Transverse colon (tissue), 4 donors: ENCODE data around the gene BRSK2. TPM values are rescaled to one million over a fixed set of nuclear protein-coding genes. Genes with fewer than 3 reads are reported as not detected.
A peak's percentile ranks its signal among the peaks of the same experiment; 100 is the strongest.

Source experiments
- DNase-seq: peaks from one replicate; pipeline ENCODE4 v3.0.0-alpha.2; 2019
- H3K27ac ChIP-seq, 4 donors: fragments of 200-600 bp; sonication (generic); 2 replicates each; pipeline ENCODE4 v1.5.1; 2016 to 2018; ENCODE audit warnings: inconsistent platforms in 4 of 4
- H3K27me3 ChIP-seq: fragments of 200-600 bp; sonication (generic); 2 replicates; pipeline ENCODE4 v1.5.1; 2017; ENCODE audit warnings: inconsistent platforms
- H3K36me3 ChIP-seq, 4 donors: fragments of 200-600 bp; sonication (generic); 2 replicates each; pipeline ENCODE4 v1.5.1; 2017 to 2019; ENCODE audit warnings: inconsistent platforms in 4 of 4
- H3K4me1 ChIP-seq, 4 donors: fragments of 200-600 bp; sonication (generic); 2 replicates each; pipeline ENCODE4 v1.5.1; 2017 to 2020; ENCODE audit warnings: inconsistent platforms in 4 of 4
- H3K4me3 ChIP-seq, 4 donors: fragments of 200-600 bp; sonication (generic); 1 replicate in 1 of 4; 2 replicates in 3 of 4; pipeline versions ENCODE4 v1.5.1 to v1.6.1; 2017 to 2019; ENCODE audit warnings: inconsistent platforms in 4 of 4
- H3K9me3 ChIP-seq, 2 donors: fragments of 200-600 bp; sonication (generic); 2 replicates each; pipeline ENCODE4 v1.5.1; 2017 to 2019; ENCODE audit warnings: inconsistent platforms in 2 of 2
- EP300 ChIP-seq: sonication (generic); formaldehyde crosslinking; IDR thresholded peaks from one replicate; pipeline ENCODE4 v1.6.1; 2017; ENCODE audit warnings: antibody characterized with exemption, low read depth
- POLR2A ChIP-seq: fragments of 450-650 bp; IDR thresholded peaks from one replicate; pipeline ENCODE4 v1.6.1; 2016; ENCODE audit warnings: antibody characterized with exemption, mild to moderate bottlenecking, moderate library complexity
- POLR2AphosphoS5 ChIP-seq, 3 donors: sonication (generic); formaldehyde crosslinking; IDR thresholded peaks; one replicate each; pipeline ENCODE4 v1.6.1; 2016; ENCODE audit warnings: antibody characterized with exemption in 3 of 3
- WGBS, 2 donors: methylation state at CpG; one replicate each; pipeline ENCODE4 v1.1.5; 2018; ENCODE audit warnings: low coverage in 1 of 2; 5-methylcytosine and 5-hydroxymethylcytosine counted together
- in situ Hi-C, 4 donors: fragments of 200-750 bp; cut with MboI; loops; one replicate each; pipeline versions ENCODE4 v1.15.0 to v1.15.1; 2017; ENCODE audit warnings: low sequenced_read_pairs in 3 of 4, low pct_ligation_motif_present in 1 of 4, low pct_unique_long_range_greater_than_20kb in 1 of 4
- intact Hi-C: fragments of 100-400 bp; cut with DNase I; formaldehyde crosslinking; loops from one replicate; pipeline ENCODE4 v1.15.1; 2023; ENCODE audit warnings: low total_unique reads
- total RNA-seq, 4 donors: library from RNA; depleted of rRNA; stranded (reverse); fragments of >200 nt; gene quantifications; one replicate each; pipeline ENCODE4 v1.1.0, GENCODE V29; 2016
- TF ChIP-seq, protein P1 (sequence below), 5 experiments: fragments of 200-600 bp in 3 of 5; fragments of 450-650 bp in 2 of 5; sonication (generic) in 3 of 5; IDR thresholded peaks; 1 replicate in 2 of 5; 2 replicates in 3 of 5; pipeline ENCODE4 v1.5.1; 2016 to 2017; ENCODE audit warnings: antibody characterized with exemption in 5 of 5, inconsistent platforms in 3 of 5, mild to moderate bottlenecking in 2 of 5, moderate library complexity in 1 of 5

BRSK2 gene
- total RNA-seq, 4 donors from 2014 or later: 0.14 to 1.8 (median 0.95) TPM; not detected in 1

DNA sequence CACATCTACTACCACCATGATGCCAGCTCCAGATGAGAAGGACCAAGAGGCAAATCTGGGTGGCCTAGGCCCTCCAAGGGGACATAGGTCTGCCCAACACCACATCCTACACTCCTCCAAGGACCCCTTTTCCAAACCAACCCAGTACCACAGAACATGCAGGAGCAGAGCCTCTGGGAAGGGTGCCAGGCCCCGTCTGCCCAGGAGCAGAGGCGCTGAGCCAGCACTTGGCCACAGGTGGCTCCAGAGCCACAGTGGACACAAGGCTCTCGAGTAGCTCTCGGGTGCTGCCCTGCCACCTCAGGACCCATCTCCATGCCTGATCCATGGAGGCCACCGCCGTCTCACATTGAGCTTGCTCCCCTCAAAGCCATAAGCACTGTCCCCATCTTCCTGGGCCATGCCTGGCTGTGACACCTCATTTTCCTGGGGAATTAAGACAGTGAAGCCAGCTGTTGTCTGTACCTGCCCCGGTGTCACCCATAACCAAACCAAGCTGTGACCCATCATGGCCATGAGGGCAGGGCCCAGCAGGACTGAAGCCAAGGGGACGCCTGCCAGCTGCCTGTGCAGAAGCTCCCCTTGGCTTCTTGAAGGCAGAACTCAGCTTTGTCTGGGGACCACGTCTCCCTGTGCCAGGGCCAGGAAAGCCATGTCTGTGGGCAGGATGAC lies 89.4 kb downstream of the BRSK2 start:
- DNase-seq: no peak

DNA sequence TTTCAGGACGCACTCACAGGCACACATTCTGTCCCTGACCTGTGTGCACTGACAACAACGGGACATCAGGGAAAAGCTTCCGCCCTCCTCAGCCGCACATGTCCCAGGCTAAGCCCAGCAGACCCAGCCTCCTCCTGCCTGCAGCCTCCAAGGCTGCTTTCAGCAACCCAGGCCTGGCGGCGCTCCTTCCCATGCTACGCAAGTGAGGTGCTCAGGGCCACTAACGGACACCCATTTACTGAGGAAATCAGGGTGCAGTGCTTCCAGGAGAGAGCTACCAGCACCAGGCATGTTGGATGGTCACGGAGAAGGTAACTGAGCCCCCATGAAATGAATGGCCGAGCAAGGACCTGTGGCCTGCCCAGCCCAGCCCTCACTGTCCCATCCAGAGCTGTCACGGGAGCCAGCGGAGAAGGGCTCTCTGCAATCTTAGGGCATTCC lies 90.0 kb downstream of the BRSK2 start:
- TF ChIP-seq, protein P1, sequence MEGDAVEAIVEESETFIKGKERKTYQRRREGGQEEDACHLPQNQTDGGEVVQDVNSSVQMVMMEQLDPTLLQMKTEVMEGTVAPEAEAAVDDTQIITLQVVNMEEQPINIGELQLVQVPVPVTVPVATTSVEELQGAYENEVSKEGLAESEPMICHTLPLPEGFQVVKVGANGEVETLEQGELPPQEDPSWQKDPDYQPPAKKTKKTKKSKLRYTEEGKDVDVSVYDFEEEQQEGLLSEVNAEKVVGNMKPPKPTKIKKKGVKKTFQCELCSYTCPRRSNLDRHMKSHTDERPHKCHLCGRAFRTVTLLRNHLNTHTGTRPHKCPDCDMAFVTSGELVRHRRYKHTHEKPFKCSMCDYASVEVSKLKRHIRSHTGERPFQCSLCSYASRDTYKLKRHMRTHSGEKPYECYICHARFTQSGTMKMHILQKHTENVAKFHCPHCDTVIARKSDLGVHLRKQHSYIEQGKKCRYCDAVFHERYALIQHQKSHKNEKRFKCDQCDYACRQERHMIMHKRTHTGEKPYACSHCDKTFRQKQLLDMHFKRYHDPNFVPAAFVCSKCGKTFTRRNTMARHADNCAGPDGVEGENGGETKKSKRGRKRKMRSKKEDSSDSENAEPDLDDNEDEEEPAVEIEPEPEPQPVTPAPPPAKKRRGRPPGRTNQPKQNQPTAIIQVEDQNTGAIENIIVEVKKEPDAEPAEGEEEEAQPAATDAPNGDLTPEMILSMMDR (IDR thresholded peaks at IDR 0.05): no peak
- TF ChIP-seq POLR2AphosphoS5 (IDR thresholded peaks at IDR 0.05): no peak
- no peak for TF ChIP-seq EP300
- no peak for TF ChIP-seq POLR2A
- Histone ChIP-seq H3K27me3 (no peaks in the 10 kb centered on the region), H3K27ac (peak overlapping the region; percentile 81 to 92 (median 84)), H3K9me3 (no peaks in the 10 kb centered on the region), H3K4me3 (no peak overlapping the region), H3K36me3 (peaks cover 0 to 25% (median 12%) of the 10 kb centered on the region in 4 donors), H3K4me1 (peaks cover 27 to 54% (median 35%) of the 10 kb centered on the region in 4 donors)
- DNase-seq: no peak
- intact Hi-C loops: no loop called here
- in situ Hi-C loops: no loop called here
- WGBS, 2 donors: 93% methylated on average over 9 of the region's 12 CpGs; no CpG with 5 or more reads in 1 of the 2 donors

More for the DNA sequence above, 89.4 kb downstream of the BRSK2 start:
- H3K9me3 ChIP-seq: no peaks in the 10 kb centered on the region
- H3K36me3 ChIP-seq: peaks cover 0 to 25% (median 12%) of the 10 kb centered on the region in 4 donors
- in situ Hi-C loops (no loop called here), intact Hi-C loops (no loop called here)
- no peak overlapping the region for H3K4me3 ChIP-seq
- TF ChIP-seq POLR2A: no peak
- no peak for TF ChIP-seq EP300
- H3K27me3 ChIP-seq: no peaks in the 10 kb centered on the region
- WGBS, 2 donors: 83% methylated on average over 8 of the region's 9 CpGs; no CpG with 5 or more reads in 1 of the 2 donors
- peaks cover 23 to 50% (median 33%) of the 10 kb centered on the region in 4 donors for H3K4me1 ChIP-seq
- peak overlapping the region in 3 of 4 donors; percentile 82 to 92 (median 85) for H3K27ac ChIP-seq

DNA sequence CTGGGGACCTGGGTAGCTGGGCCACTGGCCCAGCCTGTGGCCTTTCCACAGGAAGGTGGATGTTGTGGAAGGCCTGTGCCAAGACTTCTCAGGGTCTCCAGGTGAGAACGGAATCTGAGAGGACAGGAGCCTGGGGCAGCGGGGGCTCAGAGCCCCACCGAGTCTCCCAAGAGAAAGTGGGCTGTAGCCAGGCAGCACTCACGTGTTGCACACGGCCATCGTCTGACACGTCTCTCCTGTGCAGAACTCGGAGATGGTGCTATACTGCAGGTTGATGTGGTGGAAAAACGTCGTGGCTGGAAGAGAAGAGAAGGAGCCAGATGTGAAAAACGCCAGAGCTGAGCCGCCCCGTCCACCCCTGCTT lies 90.4 kb downstream of the BRSK2 start:
- intact Hi-C loops: no loop called here
- no peak for TF ChIP-seq POLR2AphosphoS5 (IDR thresholded peaks at IDR 0.05)
- no peak for TF ChIP-seq POLR2A
- TF ChIP-seq, protein P1 (IDR thresholded peaks at IDR 0.05): no peak
- TF ChIP-seq EP300: no peak
- H3K9me3 ChIP-seq: no peaks in the 10 kb centered on the region
- H3K27ac ChIP-seq: peak overlapping the region; percentile 81 to 92 (median 84)
- no peak overlapping the region for H3K4me3 ChIP-seq
- no peaks in the 10 kb centered on the region for H3K27me3 ChIP-seq
- DNase-seq: no peak
- in situ Hi-C loops: no loop called here
- H3K4me1 ChIP-seq: peaks cover 27 to 58% (median 35%) of the 10 kb centered on the region in 4 donors
- peaks cover 0 to 25% (median 12%) of the 10 kb centered on the region in 4 donors for H3K36me3 ChIP-seq
- 82% methylated on average over 13 of the region's 13 CpGs; no CpG with 5 or more reads in 1 of the 2 donors for WGBS, 2 donors

DNA sequence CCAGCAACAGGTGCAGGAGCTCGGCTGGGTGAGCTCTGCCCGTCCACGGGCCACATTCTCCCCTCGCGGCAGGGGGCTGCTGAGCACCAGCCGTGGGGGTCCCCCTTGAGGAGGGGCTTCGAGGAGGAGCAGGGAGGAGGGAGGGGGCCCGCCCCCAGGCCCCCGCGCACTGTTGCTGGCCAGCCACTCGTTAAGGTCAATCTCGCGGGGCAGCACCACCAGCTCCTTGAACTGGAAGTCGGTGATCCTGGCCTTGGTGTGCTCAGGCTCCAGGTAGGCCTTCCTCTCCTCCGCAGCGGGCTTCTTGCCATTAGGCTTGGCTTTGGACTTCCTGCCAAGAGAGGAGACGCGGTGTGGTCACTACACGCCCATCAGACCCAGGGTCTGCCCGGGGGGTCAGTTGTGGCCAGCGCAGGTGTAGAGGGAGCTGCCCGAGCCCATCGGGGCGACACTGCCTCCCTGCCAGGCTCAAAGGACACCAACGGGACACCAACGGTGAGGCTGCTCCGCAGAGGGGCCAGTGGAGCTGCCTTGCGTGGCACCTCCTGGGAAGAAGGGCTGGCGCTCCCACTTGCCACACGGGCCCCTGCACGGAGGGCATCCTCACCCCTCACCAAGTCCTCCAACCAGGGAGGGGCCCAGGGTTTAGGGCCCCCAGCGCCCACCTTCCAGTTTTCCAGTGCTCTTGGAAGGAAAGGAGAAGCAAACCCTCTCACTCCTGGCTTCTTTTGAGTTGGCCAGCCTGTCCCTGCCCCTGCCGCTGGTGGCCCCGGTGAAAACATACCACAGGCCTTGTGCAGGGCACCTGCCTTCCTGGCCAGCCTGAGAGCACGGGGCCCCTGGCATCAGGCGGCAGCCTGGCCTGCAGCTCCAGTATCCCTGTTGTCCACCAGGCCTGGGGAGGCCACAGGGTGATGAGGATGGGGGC lies 91.1 kb downstream of the BRSK2 start:
- peaks cover 29 to 64% (median 39%) of the 10 kb centered on the region in 4 donors for H3K4me1 ChIP-seq
- no peak overlapping the region for H3K4me3 ChIP-seq
- in situ Hi-C loops: no loop called here
- intact Hi-C loops: no loop called here
- TF ChIP-seq POLR2AphosphoS5 (IDR thresholded peaks at IDR 0.05): no peak
- TF ChIP-seq, protein P1 (IDR thresholded peaks at IDR 0.05): no peak
- TF ChIP-seq EP300: no peak
- no peak for TF ChIP-seq POLR2A
- H3K27me3 ChIP-seq: no peaks in the 10 kb centered on the region
- WGBS, 2 donors: 91% methylated on average over 29 of the region's 36 CpGs; no CpG with 5 or more reads in 1 of the 2 donors
- H3K27ac ChIP-seq: peak overlapping the region; percentile 81 to 92 (median 84)
- peaks cover 0 to 24% (median 11%) of the 10 kb centered on the region in 4 donors for H3K36me3 ChIP-seq
- H3K9me3 ChIP-seq: no peaks in the 10 kb centered on the region
- DNase-seq: no peak
